Neural cell (in vitro differentiated cells): ENCODE results near the gene BIVM. TPM values are rescaled to one million over a fixed set of nuclear protein-coding genes. Genes with fewer than 3 reads are reported as not detected.

Experiments
- H2AFZ ChIP-seq: fragments of 200-600, 300-800 bp; sonication (generic), shearing (Covaris generic); 2 replicates; pipeline ENCODE4 v1.6.0; 2014; ENCODE audit warnings: low read depth, mild to moderate bottlenecking, antibody characterized with exemption, low read length, moderate library complexity
- H3F3A ChIP-seq: fragments of 200-600 bp; shearing (Covaris generic); 2 replicates; pipeline ENCODE4 v1.6.1; 2016; ENCODE audit warnings: mild to moderate bottlenecking, moderate library complexity, mixed read lengths, antibody characterized with exemption, low read length; ENCODE audit not compliant: insufficient read depth, poor library complexity, severe bottlenecking
- H3K27ac ChIP-seq: fragments of 200-600, 300-800 bp; sonication (generic), shearing (Covaris generic); 2 replicates; pipeline ENCODE4 v1.5.1; 2014; ENCODE audit warnings: mild to moderate bottlenecking, low read length, moderate library complexity
- H3K27me3 ChIP-seq: fragments of 300-800, 200-600 bp; sonication (generic), shearing (Covaris generic); 2 replicates; pipeline ENCODE4 v1.6.0; 2014; ENCODE audit warnings: mild to moderate bottlenecking, low read depth, low read length, moderate library complexity; ENCODE audit not compliant: insufficient read depth
- H3K36me3 ChIP-seq: fragments of 300-800, 200-600 bp; sonication (generic), shearing (Covaris generic); 2 replicates; pipeline ENCODE4 v1.5.1; 2014; ENCODE audit warnings: mild to moderate bottlenecking, antibody characterized with exemption, low read length, moderate library complexity; ENCODE audit not compliant: insufficient read depth
- H3K4me2 ChIP-seq: fragments of 300-800, 200-600 bp; sonication (generic), shearing (Covaris generic); 2 replicates; pipeline ENCODE4 v1.6.0; 2014; ENCODE audit warnings: mild to moderate bottlenecking, low read length
- H3K4me3 ChIP-seq: fragments of 300-800, 200-600 bp; sonication (generic), shearing (Covaris generic); 2 replicates; pipeline ENCODE4 v1.5.1; 2014; ENCODE audit warnings: mild to moderate bottlenecking, low read length, moderate library complexity
- H3K79me2 ChIP-seq: fragments of 200-600 bp; shearing (Covaris generic); replicated peaks from 2 replicates; pipeline ENCODE4 v1.6.0; 2014; ENCODE audit warnings: mild to moderate bottlenecking, low read length, moderate library complexity; ENCODE audit not compliant: insufficient read depth
- H3K9ac ChIP-seq: fragments of 300-800, 200-600 bp; sonication (generic), shearing (Covaris generic); 2 replicates; pipeline ENCODE4 v1.6.1; 2016; ENCODE audit warnings: mild to moderate bottlenecking, low read length, mixed read lengths
- H3K9me2 ChIP-seq: fragments of 200-600 bp; shearing (Covaris generic); 2 replicates; pipeline ENCODE4 v1.6.1; 2016; ENCODE audit warnings: mild to moderate bottlenecking, low read length, mixed read lengths; ENCODE audit not compliant: insufficient read depth
- H3K9me3 ChIP-seq: fragments of 200-600, 300-800 bp; sonication (generic), shearing (Covaris generic); 2 replicates; pipeline ENCODE4 v1.6.1; 2016; ENCODE audit warnings: mild to moderate bottlenecking, mixed run types, low read length, moderate library complexity, mixed read lengths
- H4K20me1 ChIP-seq: fragments of 200-600 bp; shearing (Covaris generic); 2 replicates; pipeline ENCODE4 v1.6.1; 2016; ENCODE audit warnings: mild to moderate bottlenecking, mixed run types; ENCODE audit not compliant: insufficient read depth
- CTCF ChIP-seq: fragments of 450-650 bp; IDR thresholded peaks from 2 replicates; pipeline ENCODE4 v1.5.1; 2014; ENCODE audit warnings: antibody characterized with exemption, mild to moderate bottlenecking, moderate library complexity; ENCODE audit not compliant: poor library complexity, severe bottlenecking
- EP300 ChIP-seq: fragments of 450-650 bp; conservative IDR thresholded peaks from 2 replicates; pipeline ENCODE4 v1.6.1; 2014; ENCODE audit warnings: antibody characterized with exemption, mild to moderate bottlenecking, moderate library complexity; ENCODE audit not compliant: poor library complexity, severe bottlenecking
- EZH2 ChIP-seq: fragments of 200-600, 300-800 bp; shearing (Covaris generic), sonication (generic); IDR thresholded peaks from 2 replicates; pipeline ENCODE4 v1.6.1; 2014; ENCODE audit warnings: antibody characterized with exemption, low read length, borderline replicate concordance, mild to moderate bottlenecking; ENCODE audit not compliant: insufficient read depth, poor library complexity, severe bottlenecking
- MXI1 ChIP-seq: fragments of 450-650 bp; conservative IDR thresholded peaks from 2 replicates; pipeline ENCODE4 v1.6.1; 2014; ENCODE audit warnings: antibody characterized with exemption, mild to moderate bottlenecking; ENCODE audit not compliant: poor library complexity, severe bottlenecking
- POLR2AphosphoS5 ChIP-seq: IDR thresholded peaks from 2 replicates; pipeline ENCODE4 v1.6.1; 2012
- RAD21 ChIP-seq: fragments of 450-650 bp; conservative IDR thresholded peaks from 2 replicates; pipeline ENCODE4 v1.6.1; 2014; ENCODE audit warnings: antibody characterized with exemption, mild to moderate bottlenecking, moderate library complexity
- REST ChIP-seq: IDR thresholded peaks from 2 replicates; pipeline ENCODE4 v1.6.1; 2012; ENCODE audit warnings: borderline replicate concordance
- TAF1 ChIP-seq: IDR thresholded peaks from 2 replicates; pipeline ENCODE4 v1.6.1; 2012; ENCODE audit warnings: low read depth
- polyA plus RNA-seq: library from polyadenylated mRNA; depleted of rRNA; stranded (reverse); fragments of >200 nt; gene quantifications from 2 replicates; pipeline ENCODE4 v1.2.3, GENCODE V29; 2014

BIVM gene
- polyA plus RNA-seq, 1 donor from 2014 or later = 60.7 TPM

GRCh38 chr13:102799426-102800144, 666 bp downstream of the BIVM start:
- no peaks in the 10 kb centered on the region for H3K9me3 ChIP-seq

More at GRCh38 chr13:102799426-102800144, 666 bp downstream of the BIVM start:
- no peaks in the 10 kb centered on the region for H3K9me2 ChIP-seq
- no peak overlapping the region for H3K27ac ChIP-seq
- H3F3A ChIP-seq = no peaks in the 10 kb centered on the region
- peak overlapping the region; percentile 89 for H3K4me3 ChIP-seq
- no peaks in the 10 kb centered on the region for H3K27me3 ChIP-seq
- H3K9ac ChIP-seq = peak overlapping the region; percentile 79
- no peak for TF ChIP-seq RAD21
- TF ChIP-seq MXI1 = no peak
- TF ChIP-seq POLR2AphosphoS5 = no peak
- TF ChIP-seq EP300 = no peak
- no peak for TF ChIP-seq TAF1
- no peak for TF ChIP-seq REST
- TF ChIP-seq EZH2 = no peak
- no peak for TF ChIP-seq CTCF
- H2AFZ ChIP-seq = peak overlapping the region; percentile 93
- H3K36me3 ChIP-seq = no peaks in the 10 kb centered on the region
- H3K4me2 ChIP-seq = peak overlapping the region; percentile 11
- no peaks in the 10 kb centered on the region for H4K20me1 ChIP-seq
- H3K79me2 ChIP-seq = peaks cover 12% of the 10 kb centered on the region
